Heart left ventricle (tissue), 13 donors: Measurements from ENCODE around the gene ZER1.

Experiments used
- CTCF ChIP-seq, 12 donors: fragments of 200-600 bp; sonication (generic) in 4 of 12; IDR thresholded peaks; one replicate each; pipeline versions ENCODE4 v1.5.0 to v1.8.0; 2018 to 2022; ENCODE audit warnings: antibody characterized with exemption in 12 of 12, mild to moderate bottlenecking in 5 of 12
- POLR2A ChIP-seq, 2 donors: fragments of 450-650 bp; IDR thresholded peaks; one replicate each; pipeline ENCODE4 v1.6.1; 2017; ENCODE audit warnings: antibody characterized with exemption in 2 of 2, mild to moderate bottlenecking in 2 of 2, moderate library complexity in 2 of 2
- donor health status: ischemic (EF 13 %, LVEDD 7.1; RV severe dilation, severe dysfunction).
- donor health status: DM: no; HTN: yes; CAD: no.
- donor health status: DM: no; HTN: no; CAD: no.
- donor health status: ischemic (EF 25% LVEDD 6.9; RV normal size, moderate dysfunction).
- donor health status: ischemic (EF 25% LVEDD 5.7; RV mildly dilated, moderate dysfunction).
- donor health status: ischemic (EF 35%, LVEDD 5.7; RV mildly dilated, moderate dysfunction).
- donor health status: nonischemic (EF 11% LVEDD 7.7; RV severe dilation, severe dysfunction).
- donor health status: DM: yes; HTN: yes; CAD: no.
- donor health status: PGD.
- donor health status: ischemic (EF 29% LVEDD 5.4; RV normal size, mild dysfunction).
- donor health status: nonischemic (EF 23%, LVEDD 6.1; RV moderate dilation, normal function).

GRCh38 chr9:128685636-128686489, 85.9 kb downstream of the ZER1 start:
- TF ChIP-seq CTCF (IDR thresholded peaks at IDR 0.05) (no peak), POLR2A (IDR thresholded peaks at IDR 0.05) (no peak)
